ENCODE measurements around the gene CYP4F2.
"Not testable (repeated sequence)": the region's sequence is repeated elsewhere in the genome, so short reads cannot be mapped to it uniquely, and the experiment has no call there.

The CYP4F2 gene

DNA sequence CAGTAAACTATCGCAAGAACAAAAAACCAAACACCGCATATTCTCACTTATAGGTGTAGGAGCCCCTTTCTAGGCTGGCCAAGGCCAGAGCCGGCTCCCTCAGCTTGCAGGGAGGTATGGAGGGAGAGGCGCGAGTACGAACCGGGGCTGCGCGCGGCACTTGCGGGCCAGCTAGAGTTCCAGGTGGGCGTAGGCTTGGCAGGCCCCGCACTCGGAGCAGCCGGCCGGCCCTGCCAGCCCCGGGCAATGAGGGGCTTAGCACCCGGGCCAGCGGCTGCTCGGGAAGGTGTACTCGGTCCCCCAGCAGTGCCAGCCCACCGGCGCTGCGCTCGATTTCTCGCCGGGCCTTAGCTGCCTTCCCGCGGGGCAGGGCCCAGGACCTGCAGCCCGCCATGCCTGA, 1.7 kb upstream of the CYP4F2 start:
- DNase-seq = not testable (repeated sequence)

DNA sequence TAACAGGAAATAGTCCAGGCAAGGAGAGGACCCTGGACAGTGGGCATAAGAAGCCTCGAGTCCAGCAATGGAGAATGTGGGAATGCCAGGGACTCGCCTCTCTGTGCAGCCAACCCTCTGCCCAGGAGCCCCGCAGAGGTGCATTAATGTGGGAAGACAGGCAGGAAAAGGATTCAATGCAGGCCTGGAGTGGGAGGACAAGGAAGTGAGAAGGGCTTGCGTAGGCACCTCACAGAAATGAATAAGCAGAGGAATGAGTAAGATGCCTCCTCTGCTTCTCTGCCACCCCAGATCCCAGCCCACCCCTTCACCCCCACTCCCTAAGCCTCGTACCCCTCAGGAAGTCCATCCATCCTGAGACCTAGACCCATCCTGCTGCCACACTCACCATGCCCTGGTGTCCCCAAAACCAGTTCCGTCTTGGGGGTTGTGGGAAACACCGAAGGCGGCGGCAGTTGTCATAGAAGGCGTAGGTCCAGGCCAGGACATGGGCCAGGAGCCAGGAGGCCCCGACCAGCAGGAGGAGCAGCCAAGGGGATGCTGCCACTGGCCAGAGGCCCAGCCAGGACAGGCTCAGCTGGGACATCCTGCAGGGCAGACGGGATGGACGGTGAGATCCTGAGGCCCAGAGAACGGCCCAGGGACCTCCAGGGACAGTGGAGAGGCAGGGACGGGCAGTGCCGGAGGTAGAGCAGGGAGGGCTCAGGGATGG, 692 bp downstream of the CYP4F2 start:
- no peak for DNase-seq

DNA sequence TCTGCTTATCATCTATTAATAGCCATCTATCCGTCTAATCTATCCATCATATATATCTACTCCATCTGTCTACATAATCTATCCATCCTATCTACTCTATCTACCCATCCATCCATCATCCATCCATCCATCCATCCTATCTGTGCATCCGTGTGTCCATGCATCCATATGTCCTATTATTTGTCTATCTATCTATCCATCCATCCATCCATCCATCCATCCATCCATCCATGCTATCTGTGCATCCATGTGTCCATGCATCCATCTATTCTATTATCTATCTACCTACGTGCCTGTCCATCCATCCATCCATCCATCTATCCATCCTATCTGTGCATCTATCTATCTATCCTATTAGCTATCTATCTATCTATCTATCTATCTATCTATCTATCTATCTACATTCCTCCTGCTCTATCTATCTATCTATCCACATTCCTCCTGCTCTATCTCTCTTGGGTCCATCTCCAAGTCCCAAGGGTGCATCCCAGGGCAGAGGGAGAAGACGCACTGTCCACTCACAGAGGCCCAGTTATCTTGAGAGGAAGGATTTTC, 1.9 kb downstream of the CYP4F2 start:
- no peak for DNase-seq

GRCh38 chr19:15894359-15894758, 3.5 kb downstream of the CYP4F2 start:
- DNase-seq = no peak

GRCh38 chr19:15893477-15893876, 4.4 kb downstream of the CYP4F2 start:
- no peak for DNase-seq

DNA sequence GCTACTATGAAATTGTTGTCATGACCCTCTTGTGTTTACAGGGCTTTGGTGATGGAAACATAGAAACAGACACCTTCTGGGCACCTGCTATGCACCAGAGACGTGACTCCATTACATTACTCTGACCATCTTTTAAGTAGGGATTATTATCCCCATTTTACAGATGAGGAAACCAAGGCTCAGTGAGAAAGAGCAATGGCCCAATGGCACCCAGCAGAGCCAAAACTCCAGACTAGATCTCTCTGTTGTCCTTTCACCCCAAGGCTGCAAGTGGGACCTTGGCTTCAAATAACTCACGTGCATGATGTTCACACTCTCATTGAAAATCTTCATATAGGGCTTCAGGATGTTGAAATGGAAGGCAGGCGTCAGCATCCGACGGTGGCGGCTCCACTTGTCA, 5.9 kb downstream of the CYP4F2 start:
- no peak for DNase-seq

- DNase-seq = no peak
These were observed 6.4 kb downstream of the CYP4F2 start for GRCh38 chr19:15891434-15891833.

DNA sequence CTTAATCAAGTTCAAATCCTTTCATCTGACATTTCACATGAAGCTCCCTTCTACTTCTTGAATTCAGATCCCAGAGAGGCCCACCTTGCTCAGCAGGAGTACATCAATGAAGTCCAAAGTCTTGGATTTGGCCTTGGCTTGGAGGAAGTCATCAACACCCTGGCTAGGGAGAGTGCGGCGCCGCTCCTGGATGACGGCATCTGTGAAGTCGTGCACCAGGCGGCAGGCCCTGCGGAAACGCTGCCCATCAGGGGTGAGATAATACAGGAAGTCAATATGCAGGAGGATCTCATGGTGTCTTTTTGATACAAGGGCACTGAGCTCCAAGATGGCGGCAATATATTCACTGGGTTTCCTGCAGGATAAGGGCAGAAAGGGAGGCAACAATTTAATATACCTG, 8.5 kb downstream of the CYP4F2 start:
- DNase-seq = not testable (repeated sequence)

GRCh38 chr19:15885919-15886318, 12.0 kb downstream of the CYP4F2 start:
- DNase-seq = no peak

- DNase-seq = no peak
These were observed 12.7 kb downstream of the CYP4F2 start for GRCh38 chr19:15885167-15885566.

- DNase-seq = not testable (repeated sequence)
These were observed 14.5 kb downstream of the CYP4F2 start for GRCh38 chr19:15883329-15883728.

DNA sequence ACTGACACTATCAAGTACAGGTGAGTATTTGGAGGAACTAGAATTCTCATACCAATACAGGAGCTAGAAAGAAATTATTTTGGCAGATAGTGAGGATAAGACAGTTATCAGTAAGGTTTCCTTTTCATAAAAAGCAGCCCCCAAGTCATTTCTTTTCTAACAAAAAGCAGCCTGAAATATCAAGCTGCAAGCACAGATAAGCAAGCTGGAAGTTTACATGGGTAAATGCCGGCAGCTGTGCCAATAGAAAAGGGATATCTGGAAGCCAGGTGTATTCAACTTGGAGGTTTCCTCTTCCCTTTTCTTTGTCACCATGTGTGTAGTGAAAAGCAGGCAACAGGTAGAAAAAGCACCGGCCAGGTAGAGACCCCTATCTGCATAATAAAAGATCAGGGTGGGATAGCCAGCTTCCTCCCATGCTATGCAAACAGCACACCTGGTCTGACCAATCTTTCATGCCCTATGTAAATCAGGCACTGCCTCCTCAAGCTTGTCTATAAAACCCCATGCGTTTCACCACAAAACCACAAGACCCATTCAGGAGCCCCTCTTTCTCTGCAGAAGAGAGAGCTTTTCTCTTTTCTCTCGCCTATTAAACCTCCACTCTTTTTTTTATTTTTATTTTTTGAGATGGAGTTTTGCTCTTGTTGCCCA, 22.9 kb downstream of the CYP4F2 start:
- no peak for DNase-seq

- not testable (repeated sequence) for DNase-seq
These were observed 24.1 kb downstream of the CYP4F2 start for GRCh38 chr19:15873771-15874170.

DNA sequence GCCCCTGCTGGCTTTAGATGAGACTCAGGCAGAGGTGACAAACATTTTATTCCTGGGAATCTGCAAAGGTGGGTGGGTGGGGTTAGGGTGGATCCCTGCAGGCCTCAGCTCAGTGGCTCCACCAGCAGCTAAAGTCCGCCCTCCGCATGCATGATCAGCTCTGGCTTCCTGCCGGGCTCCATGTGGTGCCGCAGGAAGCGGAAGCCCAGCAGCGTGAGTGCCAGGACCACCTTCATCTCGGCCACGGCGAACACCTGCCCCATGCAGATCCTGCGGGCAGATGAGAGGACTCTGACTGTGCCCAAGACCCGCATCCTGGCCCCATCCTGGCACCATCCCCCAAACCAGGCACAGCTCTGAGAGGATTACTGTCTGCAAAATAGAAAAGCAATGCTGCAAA, 26.3 kb downstream of the CYP4F2 start:
- no peak for DNase-seq

GRCh38 chr19:15869873-15870272, 28.0 kb downstream of the CYP4F2 start:
- DNase-seq = no peak

- no peak for DNase-seq
These were observed 28.7 kb downstream of the CYP4F2 start for GRCh38 chr19:15869109-15869555.

DNA sequence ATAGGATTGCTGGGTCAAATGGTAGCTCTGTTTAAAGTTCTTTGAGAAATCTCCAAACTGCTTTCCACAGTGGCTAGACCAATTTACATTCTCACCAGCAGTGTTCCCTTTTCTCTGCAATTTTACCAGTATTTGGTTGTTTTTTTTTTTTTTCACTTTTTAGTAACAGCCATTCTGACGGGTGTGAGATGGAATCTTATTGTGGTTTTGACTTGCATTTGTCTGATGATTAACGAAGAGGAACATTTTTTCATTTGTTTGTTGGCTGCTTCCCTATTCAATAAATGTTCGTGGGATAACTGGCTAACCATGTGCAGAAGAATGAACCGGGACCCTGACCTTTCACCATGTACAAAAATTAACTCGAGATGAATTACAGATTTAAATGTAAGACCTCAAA, 31.2 kb downstream of the CYP4F2 start:
- no peak for DNase-seq

- DNase-seq = no peak
These were observed 33.0 kb downstream of the CYP4F2 start for GRCh38 chr19:15864824-15865223.

GRCh38 chr19:15863272-15863671, 34.6 kb downstream of the CYP4F2 start:
- no peak for DNase-seq

GRCh38 chr19:15862444-15862843, 35.4 kb downstream of the CYP4F2 start:
- DNase-seq = no peak

- DNase-seq = no peak
These were observed 37.4 kb downstream of the CYP4F2 start for GRCh38 chr19:15860522-15860921.

DNA sequence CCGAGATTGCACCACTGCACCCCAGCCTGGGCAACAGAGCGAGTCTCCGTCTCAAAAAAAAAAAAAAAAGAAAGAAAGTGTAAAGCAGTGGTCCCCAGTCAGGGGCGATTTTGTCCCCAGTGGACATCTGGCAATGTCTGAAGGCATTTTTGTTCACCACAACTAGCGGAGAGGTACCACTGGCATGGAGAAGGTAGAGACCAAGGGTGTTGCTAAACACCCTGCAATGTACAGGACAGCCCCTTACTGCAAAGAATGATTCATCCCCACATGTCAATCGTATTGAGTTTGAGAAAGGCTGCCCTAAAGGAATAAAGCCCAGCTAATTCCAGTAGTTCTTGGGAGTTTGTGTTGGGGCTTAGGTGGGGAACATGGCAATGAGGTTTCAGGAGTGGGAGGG, 38.7 kb downstream of the CYP4F2 start:
- no peak for DNase-seq

DNA sequence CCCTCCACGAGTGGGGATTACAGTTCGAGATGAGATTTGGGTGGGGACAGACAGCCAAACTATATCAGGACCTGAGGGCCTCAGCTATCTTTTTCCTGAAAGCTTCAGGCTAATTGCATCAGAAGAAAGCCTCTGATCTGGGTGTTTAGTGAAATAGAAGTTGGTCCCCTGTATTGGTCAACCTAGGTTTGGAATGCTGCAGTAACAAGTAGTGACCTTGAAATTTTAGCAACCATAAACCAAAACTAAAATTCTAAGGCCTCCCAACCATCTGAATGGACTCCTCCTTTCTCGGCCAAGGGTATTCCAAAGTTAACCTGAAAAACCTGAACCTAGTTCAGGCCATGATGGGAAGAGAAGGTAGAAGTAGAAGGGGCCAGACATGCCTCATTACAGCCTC, 47.5 kb downstream of the CYP4F2 start:
- DNase-seq = no peak

DNA sequence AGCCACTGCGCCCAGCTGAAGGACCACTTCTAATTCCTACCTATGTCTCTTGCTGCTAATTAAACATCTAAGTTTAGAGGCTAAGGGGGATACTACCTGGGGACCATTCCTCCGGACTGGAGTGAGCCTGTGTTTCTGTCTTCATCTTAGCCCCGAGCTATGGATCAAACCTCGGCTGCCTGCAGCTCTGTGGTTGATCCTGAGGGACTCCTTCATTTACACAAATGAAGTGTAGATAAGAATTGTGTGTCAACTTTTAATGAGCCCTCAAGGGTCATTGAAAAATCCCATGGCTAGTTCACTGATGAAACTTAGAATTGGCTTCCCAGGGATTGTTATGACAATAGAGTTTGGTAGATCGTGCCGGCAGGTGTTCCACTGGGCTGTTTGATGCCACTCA, 51.0 kb downstream of the CYP4F2 start:
- DNase-seq = no peak

GRCh38 chr19:15843894-15844222, 54.0 kb downstream of the CYP4F2 start:
- DNase-seq = not testable (repeated sequence)
